ENCODE data around the gene ZNF613.
A peak's percentile ranks its signal among the peaks of the same experiment; 100 is the strongest.
"Not testable (repeated sequence)": the region's sequence is repeated elsewhere in the genome, so short reads cannot be mapped to it uniquely, and the experiment has no call there.

ZNF613 gene

DNA sequence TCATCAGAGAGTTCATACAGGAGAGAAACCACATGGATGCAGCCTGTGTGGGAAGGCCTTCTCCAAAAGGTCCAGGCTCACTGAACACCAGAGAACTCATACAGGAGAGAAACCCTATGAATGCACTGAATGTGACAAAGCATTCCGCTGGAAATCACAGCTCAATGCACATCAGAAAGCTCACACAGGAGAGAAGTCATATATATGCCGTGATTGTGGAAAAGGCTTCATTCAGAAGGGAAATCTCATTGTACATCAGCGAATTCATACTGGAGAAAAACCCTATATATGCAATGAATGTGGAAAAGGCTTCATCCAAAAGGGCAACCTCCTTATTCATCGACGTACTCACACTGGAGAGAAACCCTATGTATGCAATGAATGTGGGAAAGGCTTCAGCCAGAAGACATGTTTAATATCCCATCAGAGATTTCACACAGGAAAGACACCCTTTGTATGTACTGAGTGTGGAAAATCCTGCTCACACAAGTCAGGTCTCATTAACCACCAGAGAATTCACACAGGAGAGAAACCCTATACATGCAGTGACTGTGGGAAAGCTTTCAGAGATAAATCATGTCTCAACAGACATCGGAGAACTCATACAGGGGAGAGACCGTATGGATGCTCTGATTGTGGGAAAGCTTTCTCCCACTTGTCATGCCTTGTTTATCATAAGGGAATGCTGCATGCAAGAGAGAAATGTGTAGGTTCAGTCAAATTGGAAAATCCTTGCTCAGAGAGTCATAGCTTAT lies 17.7 kb downstream of the ZNF613 start:
- no peak for DNase-seq

DNA sequence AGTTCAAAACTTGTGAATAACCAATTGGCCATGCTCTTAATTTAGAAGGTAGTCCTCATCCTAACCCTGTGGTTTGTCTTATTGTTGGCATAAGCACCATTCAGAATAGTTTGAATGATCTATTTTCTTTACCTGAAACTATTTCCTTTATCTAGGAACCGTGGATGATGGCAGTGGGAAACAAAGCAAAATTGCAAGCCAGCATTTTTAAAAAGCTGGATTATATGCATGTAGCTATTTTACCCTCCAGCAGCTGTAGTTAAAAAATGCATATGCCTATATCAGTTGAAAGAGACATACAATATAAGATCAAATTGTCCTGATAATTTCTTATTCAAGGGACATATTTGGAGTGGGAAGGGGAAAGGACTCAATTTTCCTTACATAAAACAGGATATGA lies 19.3 kb downstream of the ZNF613 start:
- no peak for DNase-seq

DNA sequence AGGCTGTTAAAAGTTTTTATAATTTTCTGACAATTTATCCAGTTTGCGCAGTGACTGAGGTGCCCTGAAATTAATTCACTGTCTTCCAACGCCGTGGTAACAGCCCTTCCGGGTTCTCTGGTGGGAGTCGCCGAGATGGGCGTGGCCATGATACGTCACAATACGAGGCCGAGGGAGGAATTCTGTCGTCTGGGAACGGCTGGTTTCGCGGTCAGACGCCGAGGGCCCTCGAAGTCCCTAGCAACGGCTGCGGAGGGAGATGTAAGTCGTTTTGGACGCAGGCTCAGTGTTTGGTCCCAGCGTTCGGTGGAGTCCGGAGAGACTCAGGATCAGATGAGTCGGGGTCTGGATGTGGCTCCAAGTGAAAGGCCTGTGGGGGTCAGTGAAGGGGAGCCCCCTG lies 21.7 kb downstream of the ZNF613 start:
- DNase-seq = no peak

DNA sequence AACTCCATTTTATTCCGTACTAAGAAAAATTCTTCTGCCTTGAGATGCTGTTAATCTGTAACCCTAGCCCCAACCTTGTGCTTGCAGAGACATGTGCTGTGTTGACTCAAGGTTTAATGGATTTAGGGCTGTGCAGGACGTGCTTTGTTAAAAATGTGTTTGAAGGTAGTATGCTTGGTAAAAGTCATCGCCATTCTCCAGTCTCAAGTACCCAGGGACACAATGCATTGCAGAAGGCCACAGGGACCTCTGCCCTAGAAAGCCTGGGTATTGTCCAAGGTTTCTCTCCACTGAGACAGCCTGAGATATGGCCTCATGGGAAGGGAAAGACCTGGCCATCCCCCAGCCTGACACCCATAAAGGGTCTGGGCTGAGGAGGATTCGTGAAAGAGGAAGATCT lies 30.6 kb downstream of the ZNF613 start:
- not testable (repeated sequence) for DNase-seq

DNA sequence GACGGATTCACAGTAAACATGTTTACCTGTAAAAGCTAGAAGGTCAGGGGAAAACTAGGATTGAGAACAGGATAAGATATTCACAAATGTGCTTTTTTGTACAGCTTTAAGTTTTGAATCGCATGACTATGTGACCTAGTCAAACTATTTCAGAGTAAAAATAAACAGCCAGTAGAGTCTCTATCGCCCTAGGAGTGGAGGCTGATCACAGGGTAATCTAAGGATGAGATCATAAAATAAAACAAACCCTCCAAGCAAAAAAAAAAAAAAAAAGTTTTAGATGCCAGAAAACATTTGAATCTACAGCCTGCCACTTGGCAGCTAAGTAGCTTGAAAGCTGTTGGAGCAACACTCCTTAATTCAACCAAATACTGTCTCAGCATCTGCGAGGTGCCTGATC lies 32.5 kb downstream of the ZNF613 start:
- DNase-seq = no peak

DNA sequence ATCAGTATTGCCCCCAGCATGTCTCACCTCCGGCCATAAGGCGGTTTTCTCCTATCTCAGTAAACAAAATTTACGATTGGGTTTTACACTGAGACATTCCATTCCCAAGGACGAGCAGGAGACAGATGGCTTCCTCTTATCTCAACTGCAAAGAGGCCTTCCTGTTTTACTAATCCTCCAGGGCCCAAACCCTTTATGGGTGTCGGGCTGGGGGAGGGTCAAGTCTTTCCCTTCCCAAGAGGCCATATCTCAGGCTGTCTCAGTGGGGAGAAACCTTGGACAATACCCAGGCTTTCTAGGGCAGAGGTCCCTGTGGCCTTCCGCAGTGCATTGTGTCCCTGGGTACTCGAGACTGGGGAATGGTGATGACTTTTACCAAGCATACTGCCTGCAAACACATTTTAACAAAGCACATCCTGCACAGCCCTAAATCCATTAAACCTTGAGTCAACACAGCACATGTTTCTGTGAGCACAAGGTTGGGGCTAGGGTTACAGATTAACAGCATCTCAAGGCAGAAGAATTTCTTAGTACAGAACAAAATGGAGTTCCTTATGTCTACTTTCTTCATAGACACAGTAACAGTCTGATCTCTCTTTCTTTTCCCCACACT lies 33.5 kb downstream of the ZNF613 start:
- DNase-seq = not testable (repeated sequence)

DNA sequence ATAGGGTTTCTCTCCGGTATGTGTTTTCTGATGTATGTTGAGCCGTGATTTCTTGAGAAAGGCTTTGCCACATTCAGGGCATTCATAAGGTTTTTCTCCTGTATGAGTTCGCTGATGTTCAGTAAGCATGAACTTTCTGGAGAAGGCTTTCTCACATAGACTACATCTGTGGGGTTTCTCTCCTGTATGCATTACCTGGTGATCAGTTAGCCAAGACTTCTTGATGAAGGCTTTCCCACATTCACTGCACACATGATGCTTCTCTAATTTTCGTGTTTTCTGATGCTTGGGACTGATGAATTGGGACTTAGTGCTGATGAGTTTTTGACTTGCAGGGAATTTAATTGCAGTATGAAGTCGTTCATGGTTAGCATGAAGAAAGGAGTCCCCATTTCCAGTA lies 38.3 kb downstream of the ZNF613 start:
- DNase-seq = no peak

DNA sequence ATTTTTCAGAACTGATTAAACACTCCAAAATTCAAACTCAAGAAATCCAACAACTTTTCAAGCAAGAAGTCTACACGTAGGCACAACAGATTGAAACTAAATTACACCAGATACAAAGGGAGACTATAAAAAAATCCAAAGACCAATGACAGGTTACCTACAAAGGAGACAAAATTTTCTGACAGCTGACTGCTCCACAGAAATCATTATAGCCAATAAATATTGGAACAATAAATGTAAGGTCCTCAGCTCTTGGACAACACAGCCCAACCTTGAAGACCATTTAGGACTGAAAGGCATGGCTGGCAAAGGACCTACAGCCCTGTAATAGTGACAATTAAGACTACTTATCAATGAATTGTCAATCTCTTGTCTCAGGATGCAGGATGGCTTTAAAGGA lies 43.4 kb downstream of the ZNF613 start:
- no peak for DNase-seq

DNA sequence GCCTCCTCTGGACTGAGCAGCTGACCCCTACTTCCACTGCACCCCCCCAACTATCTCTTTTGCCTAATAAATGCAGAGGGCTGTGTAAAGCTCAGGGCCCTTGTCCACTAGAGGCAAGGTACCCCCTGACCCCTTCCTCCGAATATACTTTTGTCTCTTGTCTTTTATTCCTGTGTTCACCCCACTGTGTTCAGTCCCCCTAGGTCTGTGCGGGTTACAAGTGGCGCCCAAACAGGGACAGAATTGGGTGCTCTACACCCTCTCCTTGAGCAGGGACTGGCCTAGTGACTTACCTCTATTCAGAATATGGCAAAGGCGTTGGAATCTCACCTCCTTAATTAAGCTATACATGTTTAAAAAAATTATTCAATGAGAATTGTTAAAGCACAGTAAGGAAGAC lies 44.4 kb downstream of the ZNF613 start:
- peak in 1 of 2 donors; percentile 29 for DNase-seq

DNA sequence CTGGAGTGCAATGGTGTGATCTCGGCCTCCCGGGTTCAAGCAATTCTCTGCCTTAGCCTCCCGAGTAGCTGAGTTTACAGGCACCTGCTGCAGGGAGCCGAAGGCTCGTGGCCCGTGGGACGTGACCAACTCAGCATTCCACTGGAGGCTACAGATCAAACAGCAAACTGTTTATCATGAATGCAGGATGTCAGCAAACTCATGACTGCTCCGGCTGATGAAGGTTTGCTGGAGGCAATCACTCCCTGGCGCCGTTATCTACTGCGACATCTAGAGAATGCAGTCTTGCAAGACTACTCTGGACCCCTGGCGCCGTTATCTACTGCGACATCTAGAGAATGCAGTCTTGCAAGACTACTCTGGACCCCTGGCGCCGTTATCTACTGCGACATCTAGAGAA lies 48.5 kb downstream of the ZNF613 start:
- not testable (repeated sequence) for DNase-seq

DNA sequence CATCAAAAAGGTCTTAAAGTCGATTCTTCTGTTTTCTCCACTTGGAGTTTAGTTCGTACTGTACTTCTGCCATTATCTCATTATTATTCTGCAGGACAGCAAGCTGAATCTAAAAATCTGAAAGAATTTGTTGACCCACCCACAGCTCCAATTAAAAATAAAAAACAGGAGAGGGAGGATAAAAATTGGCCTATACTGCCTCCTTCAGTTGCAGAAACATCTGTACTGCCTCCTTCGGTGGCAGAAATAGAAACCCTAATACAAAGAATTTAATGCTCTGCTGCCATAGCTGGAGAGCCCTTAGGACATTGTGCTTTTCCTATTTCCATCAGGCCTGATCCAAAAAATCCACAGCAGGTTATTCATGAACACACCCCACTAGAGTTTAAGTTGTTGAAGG lies 49.6 kb downstream of the ZNF613 start:
- no peak for DNase-seq

DNA sequence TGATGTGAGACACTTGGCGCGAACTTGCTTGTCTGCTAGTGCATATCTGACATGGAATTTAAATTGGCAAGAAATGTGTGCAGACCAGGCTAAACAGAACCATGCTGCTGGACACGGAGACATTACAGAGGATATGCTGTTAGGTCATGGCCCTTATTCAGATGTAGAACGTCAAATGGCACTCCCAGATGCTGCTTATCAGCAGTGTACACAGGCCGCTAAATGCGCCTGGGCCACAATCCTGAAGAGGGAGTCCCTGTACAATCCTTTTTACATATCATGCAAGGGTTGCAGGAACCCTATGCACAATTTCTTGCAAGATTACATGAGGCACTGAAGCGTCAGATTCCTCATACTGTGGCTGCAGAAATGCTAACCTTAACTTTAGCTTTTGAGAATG lies 50.1 kb downstream of the ZNF613 start:
- DNase-seq = no peak

DNA sequence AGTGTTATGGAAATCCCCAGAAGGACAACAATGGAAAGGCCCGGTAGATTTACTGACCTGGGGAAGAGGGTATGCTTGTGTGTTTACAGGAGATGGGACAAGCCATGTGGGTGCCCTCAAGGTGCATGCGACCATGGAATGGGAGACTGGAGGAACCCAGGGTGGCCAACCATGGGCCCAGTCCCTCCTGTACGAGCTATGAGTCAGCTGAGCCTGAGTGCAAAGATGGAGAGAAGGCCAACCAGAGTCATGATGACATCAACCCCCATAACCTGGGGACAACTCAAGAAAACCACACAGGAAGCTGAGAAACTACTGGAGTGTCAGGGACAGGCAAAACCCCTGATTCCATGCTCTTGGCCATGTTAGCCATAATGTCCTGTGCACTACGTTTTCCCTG lies 51.6 kb downstream of the ZNF613 start:
- DNase-seq = no peak

DNA sequence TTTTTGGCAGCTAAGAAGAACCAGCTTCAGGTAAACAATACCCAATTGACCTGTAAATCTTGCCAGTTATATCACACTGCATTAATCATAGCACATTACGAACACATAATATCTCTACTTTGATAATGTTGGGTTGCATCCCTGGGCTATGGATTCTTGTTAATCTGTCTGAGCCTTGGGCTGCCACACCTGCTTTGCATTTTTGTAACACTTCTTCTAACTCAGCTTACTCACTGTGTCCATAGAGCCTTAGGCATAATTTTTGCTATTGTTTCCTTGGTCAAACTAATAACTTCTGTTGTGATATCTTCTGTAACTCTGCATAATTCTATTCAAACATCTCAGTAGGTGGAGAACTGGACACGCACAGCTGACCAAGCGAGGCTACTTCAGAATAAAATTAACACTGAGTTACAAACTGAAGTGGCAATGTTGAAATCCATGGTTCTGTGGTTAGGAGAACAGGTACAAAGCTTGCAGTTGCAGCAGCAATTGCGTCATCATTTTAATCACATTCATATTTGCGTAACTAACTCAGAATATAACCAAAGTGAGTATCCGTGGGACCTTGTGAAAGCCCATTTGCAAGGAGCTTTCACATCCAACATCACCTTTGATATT lies 53.0 kb downstream of the ZNF613 start:
- no peak for DNase-seq

DNA sequence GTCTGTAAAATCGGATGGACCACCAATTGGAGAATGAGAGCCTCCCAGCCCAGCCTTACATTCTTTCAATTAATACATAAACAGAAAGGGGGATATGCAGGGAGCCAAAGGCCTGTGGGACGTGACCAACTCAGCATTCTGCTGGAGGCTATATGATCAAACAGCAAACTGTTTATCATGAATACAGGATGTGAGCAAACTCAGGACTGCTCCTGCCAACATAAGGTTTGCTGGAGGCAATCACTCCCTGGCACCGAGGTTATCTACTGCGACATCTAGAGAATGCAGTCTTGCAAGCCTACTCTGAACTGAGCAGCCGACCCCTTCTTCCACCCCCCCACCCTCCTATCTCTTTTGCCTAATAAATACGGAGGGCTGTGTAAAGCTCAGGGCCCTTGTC lies 53.7 kb downstream of the ZNF613 start:
- DNase-seq = not testable (repeated sequence)

DNA sequence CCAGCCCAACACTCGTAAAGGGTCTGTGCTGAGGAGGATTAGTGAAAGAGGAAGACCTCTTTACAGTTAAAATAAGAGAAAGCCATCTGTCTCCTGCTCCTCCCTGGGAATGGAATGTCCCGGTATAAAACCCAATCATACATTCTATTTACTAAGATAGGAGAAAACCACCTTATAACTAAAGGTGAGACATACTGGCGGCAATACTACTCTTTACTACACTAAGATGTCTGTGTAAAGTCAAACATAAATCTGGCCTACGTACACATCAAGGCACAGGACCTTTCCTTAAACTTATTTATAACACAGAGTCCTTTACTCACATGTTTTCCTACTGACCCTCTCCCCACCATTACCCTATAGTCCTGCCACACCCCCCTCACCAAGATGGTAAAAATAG lies 56.1 kb downstream of the ZNF613 start:
- no peak for DNase-seq

DNA sequence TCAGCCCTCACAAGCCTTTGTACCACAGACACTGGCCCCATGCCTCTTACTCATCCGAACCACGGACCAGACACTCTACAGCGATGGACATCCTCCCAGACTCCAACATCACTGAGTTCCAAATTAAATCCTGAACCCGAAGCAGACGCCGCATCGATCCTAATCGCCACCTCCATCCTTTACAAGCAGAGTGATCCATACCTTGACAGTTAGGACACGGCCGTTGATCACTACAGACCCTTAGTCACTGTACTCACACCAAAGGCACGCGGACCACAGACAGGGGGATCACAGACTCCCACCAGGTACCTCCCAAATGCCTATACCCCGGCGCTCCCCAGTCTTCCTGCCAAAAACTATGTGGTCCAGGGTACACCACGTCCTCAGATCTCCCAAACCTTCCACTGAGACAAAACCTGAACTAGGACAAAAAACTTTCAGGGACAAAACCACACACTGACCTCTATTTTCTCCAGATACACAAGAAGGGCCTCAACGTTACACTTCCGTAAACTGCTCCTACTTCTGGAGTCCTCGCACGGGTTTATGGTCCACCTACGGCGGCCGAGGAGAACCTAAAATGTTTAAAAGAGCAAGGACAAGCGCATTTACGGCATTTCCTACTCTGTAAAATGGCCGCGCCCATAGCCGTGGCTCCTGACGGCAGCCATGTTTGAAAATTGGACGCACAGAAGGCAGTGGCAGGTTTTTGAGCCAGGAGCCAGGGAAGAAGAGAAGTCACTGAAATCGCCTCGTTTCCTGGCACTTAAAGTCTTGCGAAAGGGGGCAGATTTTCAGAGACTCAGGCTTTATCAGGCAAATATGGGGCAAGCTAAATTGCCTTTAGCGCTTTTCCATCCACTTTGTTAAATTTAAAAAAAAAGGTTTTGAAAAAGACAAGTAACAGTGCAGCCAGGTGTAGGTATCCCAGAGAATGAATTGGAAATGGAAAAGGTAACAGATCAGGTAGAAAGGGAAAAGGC lies 59.3 kb downstream of the ZNF613 start, which contains the start of gene ZNF350:
Gene ZNF350, minus strand, starts transcription at position 532 of the 983 bp plus-strand sequence. CDS start 12,480 bp downstream, outside the sequence.
- DNase-seq = peak; percentile 93 to 95

DNA sequence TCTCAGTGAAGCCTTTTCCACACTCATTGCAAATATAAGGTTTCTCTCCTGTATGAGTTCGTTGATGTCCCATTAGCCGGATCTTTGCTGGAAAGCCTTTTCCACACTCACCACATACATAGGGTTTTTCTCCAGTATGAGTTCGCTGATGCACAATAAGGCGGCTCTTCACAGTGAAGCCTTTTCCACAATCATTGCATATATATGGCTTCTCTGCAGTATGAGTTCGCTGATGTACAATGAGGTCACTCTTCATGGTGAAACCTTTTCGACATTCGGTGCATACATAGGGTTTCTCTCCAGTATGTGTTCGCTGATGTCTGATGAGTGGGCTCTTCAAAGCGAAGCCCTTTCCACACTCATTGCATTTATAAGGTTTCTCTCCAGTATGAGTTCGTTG lies 66.2 kb downstream of the ZNF613 start:
- no peak for DNase-seq

DNA sequence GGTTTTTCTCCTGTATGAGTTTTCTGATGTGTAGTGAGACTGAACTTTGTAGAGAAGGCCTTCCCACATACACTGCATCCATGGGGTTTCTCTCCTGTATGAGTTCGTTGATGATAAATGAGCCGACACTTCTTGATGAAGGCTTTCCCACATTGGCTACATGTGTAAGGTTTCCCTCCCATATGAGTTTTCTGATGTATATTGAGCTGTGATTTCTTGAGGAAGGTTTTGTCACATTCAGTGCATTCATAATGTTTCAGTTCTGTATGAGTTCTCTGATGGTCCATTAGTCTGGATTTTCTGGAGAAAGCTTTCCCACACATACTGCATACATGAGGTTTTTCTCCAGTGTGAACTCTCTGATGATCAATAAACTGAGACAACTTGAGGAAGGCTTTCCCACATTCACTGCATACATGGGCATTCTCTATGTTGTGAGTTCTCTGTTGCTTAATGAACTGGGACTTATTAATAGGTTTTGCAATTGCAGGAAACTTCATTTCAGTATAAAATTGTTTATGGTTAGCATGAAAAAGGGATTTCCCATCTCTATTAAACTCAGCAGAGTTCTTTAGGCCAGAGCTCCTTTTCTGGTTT lies 66.9 kb downstream of the ZNF613 start:
- DNase-seq = no peak

Data from CD4-positive, alpha-beta T cell treated with Interferon alpha-2 for 1 hour (primary cell).